AG10803 (cell line): ENCODE data around the gene IL1RAPL2.

Experiments
- DNase-seq: peaks from one replicate; pipeline ENCODE4 v3.0.0; 2010; ENCODE audit warnings: low read depth
- H3K4me3 ChIP-seq: 2 replicates; pipeline ENCODE4 v1.5.1; 2011; ENCODE audit warnings: mild to moderate bottlenecking, low read length, control low read depth
- TF ChIP-seq, protein P1 (sequence below): conservative IDR thresholded peaks from 2 replicates; pipeline ENCODE4 v1.5.1; 2011; ENCODE audit warnings: mild to moderate bottlenecking, low read length, control low read depth, inconsistent platforms

IL1RAPL2 gene

DNA sequence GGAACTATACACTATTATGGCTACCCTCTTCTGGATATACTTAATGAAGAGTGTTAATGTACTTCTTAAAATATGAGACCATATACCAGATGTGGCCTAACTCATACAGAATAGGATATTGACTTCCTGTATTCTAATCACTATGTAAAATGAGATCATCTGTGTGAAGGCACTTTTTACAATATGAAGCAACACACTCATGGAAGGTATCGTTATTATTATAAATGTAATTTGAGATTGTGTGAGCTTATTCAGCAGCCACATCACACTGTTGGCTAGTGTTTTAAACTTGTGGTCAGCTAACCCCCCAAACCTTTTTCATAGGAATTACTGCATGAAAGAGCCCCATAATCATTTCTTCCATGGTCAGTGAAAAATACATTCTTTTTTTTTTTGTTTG lies 936.3 kb downstream of the IL1RAPL2 start:
- DNase-seq: no peak
- H3K4me3 ChIP-seq: no peak overlapping the region
- TF ChIP-seq, protein P1, sequence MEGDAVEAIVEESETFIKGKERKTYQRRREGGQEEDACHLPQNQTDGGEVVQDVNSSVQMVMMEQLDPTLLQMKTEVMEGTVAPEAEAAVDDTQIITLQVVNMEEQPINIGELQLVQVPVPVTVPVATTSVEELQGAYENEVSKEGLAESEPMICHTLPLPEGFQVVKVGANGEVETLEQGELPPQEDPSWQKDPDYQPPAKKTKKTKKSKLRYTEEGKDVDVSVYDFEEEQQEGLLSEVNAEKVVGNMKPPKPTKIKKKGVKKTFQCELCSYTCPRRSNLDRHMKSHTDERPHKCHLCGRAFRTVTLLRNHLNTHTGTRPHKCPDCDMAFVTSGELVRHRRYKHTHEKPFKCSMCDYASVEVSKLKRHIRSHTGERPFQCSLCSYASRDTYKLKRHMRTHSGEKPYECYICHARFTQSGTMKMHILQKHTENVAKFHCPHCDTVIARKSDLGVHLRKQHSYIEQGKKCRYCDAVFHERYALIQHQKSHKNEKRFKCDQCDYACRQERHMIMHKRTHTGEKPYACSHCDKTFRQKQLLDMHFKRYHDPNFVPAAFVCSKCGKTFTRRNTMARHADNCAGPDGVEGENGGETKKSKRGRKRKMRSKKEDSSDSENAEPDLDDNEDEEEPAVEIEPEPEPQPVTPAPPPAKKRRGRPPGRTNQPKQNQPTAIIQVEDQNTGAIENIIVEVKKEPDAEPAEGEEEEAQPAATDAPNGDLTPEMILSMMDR: no peak

DNA sequence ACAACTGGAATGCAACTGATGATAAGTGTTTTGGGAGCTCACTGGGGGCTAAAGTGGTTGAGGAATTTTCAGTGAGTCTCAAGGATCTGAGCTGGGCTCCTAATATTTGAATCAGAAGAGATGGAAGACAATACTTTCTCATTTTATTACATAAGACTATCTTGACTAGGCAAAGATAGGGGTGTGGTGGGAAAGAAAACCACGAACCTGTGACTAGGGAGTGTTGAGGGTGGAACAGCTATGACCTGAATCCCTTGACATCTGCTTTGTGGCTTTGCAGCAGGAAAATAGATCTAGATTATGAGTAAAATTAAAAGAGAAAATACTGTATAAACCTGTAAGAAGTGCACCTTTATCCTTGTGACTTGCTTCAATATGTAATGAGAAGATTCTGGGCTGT lies 949.6 kb downstream of the IL1RAPL2 start:
- no peak overlapping the region for H3K4me3 ChIP-seq
- DNase-seq: no peak
- TF ChIP-seq, protein P1: no peak

DNA sequence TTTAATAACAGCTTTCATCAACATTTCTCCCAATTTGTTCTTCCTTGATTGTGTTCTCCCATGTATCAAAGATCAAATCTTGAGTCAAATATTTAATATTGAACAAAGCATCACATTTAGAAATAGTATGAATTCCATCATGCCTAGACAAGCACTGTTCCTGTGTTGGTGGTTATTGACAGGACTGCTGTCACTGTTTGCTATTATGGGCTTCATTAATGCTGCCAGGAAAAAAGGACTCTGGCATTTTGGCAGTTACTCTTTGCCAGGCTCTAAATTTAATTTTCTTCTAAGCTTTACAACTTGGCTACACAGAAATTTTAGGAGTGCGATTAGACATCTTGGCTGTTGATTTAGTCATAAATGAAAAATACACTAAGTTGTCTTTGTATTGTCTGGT lies 960.4 kb downstream of the IL1RAPL2 start:
- TF ChIP-seq, protein P1: no peak
- DNase-seq: no peak
- no peak overlapping the region for H3K4me3 ChIP-seq

DNA sequence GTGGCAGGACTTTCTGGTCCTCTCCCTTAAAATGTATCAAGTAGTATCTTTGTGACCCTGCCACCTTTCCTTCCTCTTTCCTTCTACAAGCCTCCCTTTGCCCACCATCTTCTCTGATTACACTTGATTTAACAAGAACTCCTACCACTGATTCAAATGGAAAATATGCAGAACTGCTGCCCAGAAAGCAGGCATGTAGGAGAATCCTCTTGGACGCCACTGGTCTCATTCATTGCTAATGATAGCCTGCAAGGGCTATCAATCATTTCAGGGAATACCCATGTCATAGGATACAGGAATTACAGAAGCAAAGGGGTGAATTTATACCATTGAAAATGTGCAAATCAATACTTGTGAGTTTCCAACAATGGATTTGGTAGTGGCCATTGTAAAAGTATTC lies 961.8 kb downstream of the IL1RAPL2 start:
- no peak overlapping the region for H3K4me3 ChIP-seq
- TF ChIP-seq, protein P1: no peak
- no peak for DNase-seq

DNA sequence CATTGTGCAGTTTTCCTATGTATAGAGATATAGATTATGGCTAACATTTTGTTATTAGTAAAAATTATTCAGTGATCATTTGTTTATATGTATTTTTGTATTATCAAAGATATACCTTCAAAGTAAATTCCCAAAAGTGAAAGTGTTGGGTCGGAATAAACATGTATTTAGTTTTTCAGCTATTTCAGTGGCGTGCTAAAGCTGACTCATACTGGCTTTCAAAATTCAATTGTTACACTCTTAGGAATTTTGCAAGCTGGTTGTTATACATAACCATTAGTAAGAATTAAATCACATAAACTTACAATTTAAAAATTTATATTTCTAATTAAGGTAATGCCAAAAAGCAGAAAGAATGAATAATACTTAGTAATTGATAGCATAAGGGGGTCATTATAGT lies 968.0 kb downstream of the IL1RAPL2 start:
- DNase-seq: no peak
- no peak overlapping the region for H3K4me3 ChIP-seq
- TF ChIP-seq, protein P1: no peak

DNA sequence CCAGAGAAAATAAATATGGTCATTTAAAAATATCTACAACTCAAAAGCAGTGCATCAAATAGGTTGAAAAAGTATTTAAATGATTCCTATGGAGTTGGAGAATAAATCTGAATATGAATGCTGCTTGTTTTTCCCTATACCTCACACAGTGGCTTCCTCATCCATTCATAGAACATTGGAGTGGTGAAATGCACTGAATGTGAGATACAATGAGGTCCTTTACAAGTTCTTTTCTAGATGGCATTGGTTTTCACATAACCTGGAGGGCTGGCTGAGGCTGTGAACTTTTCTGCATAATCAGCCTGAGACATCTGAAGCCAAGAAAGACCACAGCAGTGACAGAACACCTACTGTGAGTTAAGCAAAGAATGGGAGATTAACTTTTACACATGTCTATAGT lies 977.3 kb downstream of the IL1RAPL2 start:
- H3K4me3 ChIP-seq: no peak overlapping the region

DNA sequence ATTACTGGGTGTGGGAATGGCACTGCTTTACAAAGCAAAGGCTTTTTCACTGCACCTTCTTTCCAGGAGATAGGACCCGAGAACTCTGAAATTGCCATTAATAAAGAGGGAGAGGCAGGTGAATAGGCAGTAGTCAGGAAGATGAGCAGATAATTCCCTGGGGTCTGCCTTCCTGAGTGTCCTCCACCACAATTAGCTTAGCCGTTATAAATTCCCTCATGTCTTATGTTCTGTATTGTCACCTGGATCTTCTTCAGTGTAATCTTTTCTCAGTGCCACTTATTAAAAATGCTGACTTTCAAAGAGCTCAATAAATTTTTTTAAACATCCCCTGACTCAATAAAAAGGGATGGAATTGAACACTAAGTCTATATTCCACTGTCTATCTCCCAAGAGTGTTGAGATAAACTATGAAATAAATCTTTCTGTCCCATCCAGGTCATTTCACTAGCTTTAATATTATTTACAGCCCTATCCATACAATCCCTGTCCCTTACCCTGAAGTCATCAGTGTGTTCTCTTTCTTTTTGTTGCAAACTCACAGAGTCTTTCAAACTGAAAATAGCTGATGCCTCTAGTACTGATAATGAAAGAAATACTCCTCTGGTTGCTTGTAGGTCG lies 984.2 kb downstream of the IL1RAPL2 start:
- H3K4me3 ChIP-seq: no peak overlapping the region
- TF ChIP-seq, protein P1: no peak
- no peak for DNase-seq

More for the DNA sequence above, 977.3 kb downstream of the IL1RAPL2 start:
- DNase-seq: no peak
- TF ChIP-seq, protein P1: no peak
